ENCODE data around the gene ESR2. TPM values are rescaled to one million over a fixed set of nuclear protein-coding genes. Genes with fewer than 3 reads are reported as not detected.

ESR2 gene
- total RNA-seq, 1 experiment from 2014 or later, result 0.15 TPM

DNA sequence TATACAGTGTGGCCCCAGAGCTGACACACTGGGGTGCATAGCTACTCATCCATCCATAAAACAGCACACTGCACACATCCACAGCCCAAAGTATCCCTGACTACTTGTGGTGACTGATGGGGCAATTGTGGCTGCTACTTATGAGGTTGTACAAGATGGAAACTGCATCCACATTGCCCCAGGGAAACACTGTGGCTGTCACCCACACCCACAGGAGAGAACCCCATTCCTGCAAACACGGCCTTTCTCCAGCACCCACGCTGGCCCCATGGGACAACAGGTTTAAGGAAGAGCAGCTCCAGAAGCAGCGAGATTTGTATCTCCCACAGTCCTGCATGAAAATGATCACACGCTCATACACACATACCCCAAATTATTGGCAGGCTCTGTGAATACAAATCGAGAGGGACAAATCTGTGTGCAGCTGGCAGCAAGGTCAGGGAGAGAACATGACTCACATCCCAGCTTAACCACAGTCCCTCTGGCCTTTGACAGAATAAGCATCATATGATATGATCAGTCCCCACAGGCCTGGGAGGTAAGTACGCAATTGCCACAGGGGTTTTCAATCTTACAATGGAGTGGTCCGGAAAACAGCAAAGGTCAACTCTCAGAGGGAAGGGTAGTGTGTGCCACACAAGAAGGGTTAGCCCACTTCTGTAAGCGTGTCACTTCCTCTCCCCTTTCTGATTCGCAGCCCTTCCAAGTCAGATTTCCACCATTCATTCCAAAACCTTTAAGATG lies 61.9 kb downstream of the ESR2 start:
- Mint-ChIP-seq H3K27ac (no peak overlapping the region), H3K27me3 (ENCODE audit: low read depth) (no peaks in the 10 kb centered on the region; the same call in 1 of the 2 replicates), H3K4me3 (no peak overlapping the region)

More for the DNA sequence above, 61.9 kb downstream of the ESR2 start:
- H3K27me3 ChIP-seq (ENCODE audit: insufficient read depth, low read length), result no peaks in the 10 kb centered on the region
- no peak overlapping the region for H2BK120ac ChIP-seq (ENCODE audit: low read depth, low read length, poor library complexity, severe bottlenecking)
- H3K79me1 ChIP-seq (ENCODE audit: insufficient read depth, low read depth, low read length, poor library complexity, severe bottlenecking), result no peaks in the 10 kb centered on the region
- H2AFZ ChIP-seq (ENCODE audit: low read length), result no peak overlapping the region
- no peak overlapping the region for H2BK15ac ChIP-seq (ENCODE audit: low read depth, low read length)
- H4K91ac ChIP-seq (ENCODE audit: insufficient read length, low read depth, low read length), result no peak overlapping the region
- Mint-ChIP-seq H3K9me3 (no peaks in the 10 kb centered on the region), H3K4me1 (no peaks in the 10 kb centered on the region), H3K36me3 (ENCODE audit: insufficient read depth in 1 of 3, low read depth in 3 of 3) (peaks cover 0 to 17% (median 10%) of the 10 kb centered on the region in 3 experiments; a peak in 4 of 7 replicates)
- H3T11ph ChIP-seq (ENCODE audit: low read length), result no peak overlapping the region
- H4K8ac ChIP-seq (replicated peaks; ENCODE audit: insufficient read length, low read depth, low read length), result no peak overlapping the region
- H3K18ac ChIP-seq (ENCODE audit: insufficient read length, low read depth, low read length), result no peak overlapping the region
- H3K9me3 ChIP-seq (ENCODE audit: control insufficient read depth, low read depth, low read length), result no peaks in the 10 kb centered on the region
- no peak overlapping the region for H2BK20ac ChIP-seq (ENCODE audit: low read depth, low read length, poor library complexity, severe bottlenecking)
- no peak overlapping the region for H2BK12ac ChIP-seq (ENCODE audit: insufficient read length, low read depth, low read length)
- no peak overlapping the region for H2AK5ac ChIP-seq (ENCODE audit: insufficient read length, low read length)
- WGBS (ENCODE audit: extremely low coverage, insufficient read length, low lambda C conversion rate), result no CpG with 5 or more reads among the region's 9 CpGs
- no peak overlapping the region for H3K4me2 ChIP-seq (ENCODE audit: insufficient read depth, insufficient read length, low read length)
- no peak overlapping the region for H3K27ac ChIP-seq (ENCODE audit: insufficient read length, low read depth, low read length)
- H4K20me1 ChIP-seq (ENCODE audit: control insufficient read depth, insufficient read depth, insufficient read length), result no peaks in the 10 kb centered on the region
- DNase-seq, result no peak
- H3K23me2 ChIP-seq (ENCODE audit: insufficient read length, low read depth, low read length, poor library complexity, severe bottlenecking), result no peaks in the 10 kb centered on the region
- no peak overlapping the region for H3K9ac ChIP-seq (ENCODE audit: extremely low read depth, insufficient read length, low read length)
- no peak overlapping the region for H3K23ac ChIP-seq (ENCODE audit: insufficient read length, low read depth, low read length)
- no peak overlapping the region for H3K14ac ChIP-seq (ENCODE audit: insufficient read depth, low read length)
- H3K56ac ChIP-seq (ENCODE audit: insufficient read length, low read depth, low read length), result no peak overlapping the region
- H2BK5ac ChIP-seq (ENCODE audit: insufficient read length, low read length), result no peak overlapping the region
- no peaks in the 10 kb centered on the region for H3K4me1 ChIP-seq (ENCODE audit: insufficient read depth, low read length)
- H3K4ac ChIP-seq (ENCODE audit: low read depth, low read length), result no peak overlapping the region
- H4K5ac ChIP-seq (ENCODE audit: insufficient read length, low read depth, low read length), result no peak overlapping the region
- H3K79me2 ChIP-seq (ENCODE audit: insufficient read depth, low read length), result no peaks in the 10 kb centered on the region
- TF ChIP-seq, protein P1, sequence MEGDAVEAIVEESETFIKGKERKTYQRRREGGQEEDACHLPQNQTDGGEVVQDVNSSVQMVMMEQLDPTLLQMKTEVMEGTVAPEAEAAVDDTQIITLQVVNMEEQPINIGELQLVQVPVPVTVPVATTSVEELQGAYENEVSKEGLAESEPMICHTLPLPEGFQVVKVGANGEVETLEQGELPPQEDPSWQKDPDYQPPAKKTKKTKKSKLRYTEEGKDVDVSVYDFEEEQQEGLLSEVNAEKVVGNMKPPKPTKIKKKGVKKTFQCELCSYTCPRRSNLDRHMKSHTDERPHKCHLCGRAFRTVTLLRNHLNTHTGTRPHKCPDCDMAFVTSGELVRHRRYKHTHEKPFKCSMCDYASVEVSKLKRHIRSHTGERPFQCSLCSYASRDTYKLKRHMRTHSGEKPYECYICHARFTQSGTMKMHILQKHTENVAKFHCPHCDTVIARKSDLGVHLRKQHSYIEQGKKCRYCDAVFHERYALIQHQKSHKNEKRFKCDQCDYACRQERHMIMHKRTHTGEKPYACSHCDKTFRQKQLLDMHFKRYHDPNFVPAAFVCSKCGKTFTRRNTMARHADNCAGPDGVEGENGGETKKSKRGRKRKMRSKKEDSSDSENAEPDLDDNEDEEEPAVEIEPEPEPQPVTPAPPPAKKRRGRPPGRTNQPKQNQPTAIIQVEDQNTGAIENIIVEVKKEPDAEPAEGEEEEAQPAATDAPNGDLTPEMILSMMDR (conservative IDR thresholded peaks at IDR 0.05), result no peak
